ENCODE data around the gene TCF7L2.

DNA sequence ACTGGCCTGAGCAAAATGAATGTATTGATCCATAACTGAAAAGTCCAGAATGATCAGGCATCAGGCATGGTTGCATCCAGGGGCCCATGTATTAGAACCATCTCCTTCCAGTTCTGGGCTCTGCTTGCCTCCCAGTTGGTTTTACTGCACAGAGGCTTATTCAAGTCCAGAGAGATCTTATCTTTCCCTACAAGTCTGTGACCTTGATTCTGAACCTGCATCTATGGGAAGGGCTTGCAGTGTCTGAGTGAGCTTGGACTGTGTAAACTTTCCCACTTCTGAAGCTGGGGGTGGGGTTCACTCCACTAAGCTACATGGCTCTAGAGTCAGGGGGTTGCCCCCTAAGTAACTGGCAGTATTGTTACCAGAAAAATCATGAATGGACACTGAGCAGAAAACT, 136.2 kb downstream of the TCF7L2 start:
- TF ChIP-seq POLR2AphosphoS5 (IDR thresholded peaks at IDR 0.05) (no peak), POLR2A (IDR thresholded peaks at IDR 0.05) (no peak)
